ENCODE results near the gene MYH9. TPM values are rescaled to one million over a fixed set of nuclear protein-coding genes. Genes with fewer than 3 reads are reported as not detected.
"Not testable (repeated sequence)": the region's sequence is repeated elsewhere in the genome, so short reads cannot be mapped to it uniquely, and the experiment has no call there.

Gene MYH9
- total RNA-seq, 2 donors from 2014 or later: 831 to 938 TPM

GRCh38 chr22:36253523-36254490 lies 134.0 kb downstream of the MYH9 start:
- intact Hi-C loops (cut with DNase I): no loop called here
- DNase-seq (ENCODE audit: low spot score): peak; percentile 74

DNA sequence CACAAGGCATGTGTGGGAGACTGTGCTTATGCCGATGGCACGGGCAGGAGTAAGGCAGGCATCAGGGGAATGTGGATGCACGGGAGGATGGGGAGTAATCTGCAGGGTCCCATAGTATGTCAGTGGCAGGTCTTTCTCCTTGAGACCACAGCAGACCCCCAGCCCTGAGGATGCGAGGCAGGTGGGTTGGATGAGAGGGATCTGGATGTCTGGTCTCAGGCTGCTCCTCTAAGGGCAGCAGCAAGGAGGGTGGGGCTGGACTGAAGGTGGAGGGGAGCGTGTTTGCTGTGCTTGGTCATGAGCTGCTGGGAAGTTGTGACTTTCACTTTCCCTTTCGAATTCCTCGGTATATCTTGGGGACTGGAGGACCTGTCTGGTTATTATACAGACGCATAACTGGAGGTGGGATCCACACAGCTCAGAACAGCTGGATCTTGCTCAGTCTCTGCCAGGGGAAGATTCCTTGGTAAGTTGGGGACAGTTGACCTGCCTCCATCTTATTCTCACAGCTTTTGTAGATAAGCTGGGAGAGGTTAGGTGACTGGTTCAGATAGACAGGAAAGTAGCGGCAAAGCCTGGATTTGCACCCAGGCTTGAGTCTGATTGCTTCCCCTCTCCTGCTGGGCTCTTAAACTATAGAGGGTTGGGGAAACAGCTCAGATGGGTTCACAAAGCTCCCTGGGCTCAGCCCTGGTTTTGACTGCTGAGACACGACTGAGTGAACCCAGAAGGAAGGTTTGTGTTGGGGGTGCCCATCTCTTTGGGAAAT lies 134.8 kb downstream of the MYH9 start, which contains the start of gene APOL1:
Gene APOL1 (plus strand): TSS at position 380 of the 769 bp plus-strand sequence. CDS start 1,823 bp downstream, outside the sequence.
- intact Hi-C loops (cut with DNase I): no loop called here

GRCh38 chr22:36251979-36252608 lies 135.7 kb downstream of the MYH9 start:
- intact Hi-C loops (cut with DNase I); DNase-seq (ENCODE audit: low spot score): not testable (repeated sequence)

More for the DNA sequence above, 134.8 kb downstream of the MYH9 start, which contains the start of gene APOL1:
- peak; percentile 79 for DNase-seq (ENCODE audit: low spot score)

DNA sequence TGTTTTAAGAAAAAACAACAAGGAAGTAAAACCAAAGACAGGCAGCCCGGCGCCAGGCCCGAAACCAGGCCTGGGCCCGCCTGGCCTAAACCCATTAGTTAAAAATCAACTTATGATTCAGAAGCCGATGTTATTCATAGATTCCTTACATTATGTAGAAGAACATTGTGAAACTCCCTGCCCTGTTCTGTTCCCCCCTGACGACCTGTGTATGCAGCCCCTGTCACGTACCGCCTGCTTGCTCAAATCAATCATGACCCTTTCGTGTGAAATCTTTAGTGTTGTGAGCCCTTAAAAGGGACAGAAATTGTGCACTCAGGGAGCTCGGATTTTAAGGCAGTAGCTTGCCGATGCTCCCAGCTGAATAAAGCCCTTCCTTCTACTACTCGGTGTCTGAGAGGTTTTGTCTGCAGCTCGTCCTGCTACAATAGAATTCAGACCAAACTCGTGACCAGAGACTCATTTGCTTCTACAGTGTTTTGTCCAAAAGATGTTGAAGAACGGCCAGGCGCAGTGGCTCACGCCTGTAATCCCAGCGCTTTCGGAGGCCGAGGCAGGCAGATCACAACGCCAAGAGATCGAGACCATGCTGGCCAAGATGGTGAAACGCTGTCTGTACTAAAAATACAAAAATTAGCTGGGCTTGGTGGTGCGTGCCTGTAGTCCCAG lies 137.3 kb downstream of the MYH9 start:
- peak; percentile 53 for DNase-seq (ENCODE audit: low spot score)
- intact Hi-C loops (cut with DNase I): not testable (repeated sequence)

GRCh38 chr22:36249160-36249559 lies 138.6 kb downstream of the MYH9 start:
- DNase-seq (ENCODE audit: low spot score): no peak
- intact Hi-C loops (cut with DNase I): no loop called here

DNA sequence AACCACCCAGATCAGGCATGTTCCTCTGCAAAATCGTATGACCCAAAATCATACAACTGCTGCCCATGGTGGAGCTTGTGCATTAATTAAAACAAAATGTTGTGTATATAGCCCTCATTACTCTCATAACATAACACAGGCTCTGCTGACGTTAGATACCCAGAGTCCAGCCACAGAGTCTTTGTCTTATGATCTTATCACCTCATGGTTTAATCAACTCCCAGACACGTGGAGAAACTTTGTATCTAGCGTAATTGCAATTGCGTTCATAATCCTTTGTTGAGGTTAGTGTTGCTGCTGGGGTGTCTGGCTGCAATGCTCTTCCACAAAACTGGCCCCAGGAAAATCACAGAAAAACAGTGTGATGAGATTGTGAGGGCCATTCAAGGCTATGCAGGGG lies 139.8 kb downstream of the MYH9 start:
- DNase-seq (ENCODE audit: low spot score): no peak
- intact Hi-C loops (cut with DNase I): no loop called here

DNA sequence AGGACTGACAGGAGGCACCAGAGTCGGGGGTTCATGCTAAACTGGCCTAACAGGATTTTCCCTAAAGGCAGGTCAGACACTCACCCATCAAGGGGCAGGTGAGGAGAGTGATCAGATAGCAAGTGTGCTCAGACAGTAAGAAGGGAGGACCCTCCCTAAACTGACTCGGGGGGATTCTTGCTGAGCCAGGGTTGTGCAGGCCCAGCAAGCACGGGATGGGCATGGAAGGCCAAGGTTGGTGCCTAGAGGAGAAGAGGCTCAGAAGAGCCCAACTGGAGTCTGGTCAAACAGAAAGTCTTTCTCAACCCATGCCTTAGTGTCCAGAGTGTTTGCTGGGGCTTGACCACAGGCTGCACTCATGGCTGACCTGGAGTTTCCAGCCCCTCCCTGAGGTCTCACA lies 141.0 kb downstream of the MYH9 start:
- DNase-seq (ENCODE audit: low spot score): no peak
- intact Hi-C loops (cut with DNase I): no loop called here

DNA sequence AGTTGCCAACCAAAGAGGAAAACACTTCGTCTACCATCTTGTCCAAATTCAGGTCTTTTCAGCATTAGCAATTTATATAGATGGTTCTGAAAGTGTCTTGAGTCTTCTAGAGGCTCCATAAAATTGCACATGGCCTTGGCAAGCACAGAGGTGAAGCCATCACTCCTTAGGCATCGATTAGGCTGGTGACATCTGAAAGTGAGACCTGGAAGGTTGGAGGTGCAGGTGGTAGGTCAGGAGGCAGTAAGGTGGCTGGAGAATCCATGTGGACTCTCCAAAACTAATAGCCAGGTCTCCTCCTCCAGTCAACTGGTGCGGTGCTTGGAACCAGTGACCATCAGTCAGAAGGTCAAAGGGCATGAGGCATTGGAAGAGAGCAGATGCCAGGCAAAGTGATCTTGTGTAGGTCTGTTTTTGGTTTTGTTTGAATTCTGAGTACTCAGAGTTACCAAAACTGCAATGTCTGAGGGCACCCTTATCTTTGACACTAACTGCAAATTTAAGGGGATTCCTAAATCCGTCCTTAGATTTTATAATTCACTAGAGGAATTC lies 141.9 kb downstream of the MYH9 start:
- intact Hi-C loops (cut with DNase I): no loop called here
- no peak for DNase-seq (ENCODE audit: low spot score)

DNA sequence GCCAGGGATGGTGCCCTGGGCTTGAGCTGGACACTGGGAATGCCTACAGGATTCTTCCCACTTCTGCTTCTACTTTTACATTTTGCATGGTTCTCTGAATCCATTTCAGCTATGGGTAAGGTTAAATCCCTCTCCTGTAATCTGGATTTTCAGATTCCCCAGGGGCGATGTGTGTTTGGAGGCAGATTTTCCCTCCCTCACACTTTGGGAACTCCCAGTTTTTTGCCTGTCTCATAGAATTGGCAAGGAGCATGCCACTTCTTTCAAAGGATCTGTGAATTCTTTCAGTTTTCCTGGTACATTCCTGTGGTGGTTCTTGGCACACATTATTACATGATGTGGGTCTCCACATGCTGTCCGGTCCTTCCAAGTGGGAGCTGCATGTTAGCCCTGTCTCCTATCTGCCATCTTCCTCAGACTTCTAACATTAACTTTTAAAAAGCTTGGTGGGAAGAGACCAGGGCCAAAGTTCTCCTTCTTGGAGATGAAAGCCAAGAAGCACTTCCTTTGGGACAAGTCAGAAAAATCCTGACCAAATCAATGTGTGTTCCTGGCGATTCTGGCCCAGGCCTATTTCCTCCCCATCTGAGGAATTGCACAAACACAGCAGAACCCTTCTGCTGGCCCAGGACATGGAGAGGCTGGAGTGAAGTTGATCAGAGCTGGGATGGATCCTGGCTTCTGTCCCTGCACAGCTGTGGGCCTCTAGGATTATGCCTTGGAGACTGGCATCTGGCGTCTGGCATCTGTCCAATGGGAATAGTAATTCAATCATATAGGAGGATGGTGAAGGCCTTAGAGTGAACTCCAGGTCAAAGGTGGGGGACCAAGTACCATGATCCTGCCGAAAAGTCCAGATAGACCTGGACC lies 143.0 kb downstream of the MYH9 start:
- intact Hi-C loops (cut with DNase I): no loop called here
- DNase-seq (ENCODE audit: low spot score): peak; percentile 83

DNA sequence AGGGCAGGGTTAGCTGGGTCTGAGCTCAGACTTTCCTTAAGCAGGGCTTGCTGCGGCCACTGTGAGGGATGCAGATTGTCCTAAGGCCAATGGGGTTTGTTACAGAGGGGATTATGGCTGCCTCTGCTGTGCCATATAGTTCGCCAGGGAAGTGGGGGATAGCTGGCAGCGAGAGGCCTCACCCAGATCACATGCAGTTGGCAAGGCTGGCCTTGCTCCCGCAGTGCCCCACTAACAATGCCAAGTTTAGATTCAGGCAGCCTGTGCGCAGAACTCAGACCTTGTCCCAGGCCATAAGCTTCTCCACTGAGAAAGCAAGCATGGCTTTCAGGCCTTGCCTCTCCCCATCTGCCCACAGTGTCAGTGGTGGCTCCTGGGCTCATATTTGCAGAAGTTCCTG lies 143.8 kb downstream of the MYH9 start:
- peak; percentile 75 for DNase-seq (ENCODE audit: low spot score)
- intact Hi-C loops (cut with DNase I): no loop called here

- intact Hi-C loops (cut with DNase I): no loop called here
- peak; percentile 94 for DNase-seq (ENCODE audit: low spot score)
Observed at GRCh38 chr22:36239401-36240171, 148.2 kb downstream of the MYH9 start, which contains the start of gene APOL2. APOL2 (minus strand) TSS chr22:36239527; CDS start chr22:36233162, 6,365 bp downstream.

DNA sequence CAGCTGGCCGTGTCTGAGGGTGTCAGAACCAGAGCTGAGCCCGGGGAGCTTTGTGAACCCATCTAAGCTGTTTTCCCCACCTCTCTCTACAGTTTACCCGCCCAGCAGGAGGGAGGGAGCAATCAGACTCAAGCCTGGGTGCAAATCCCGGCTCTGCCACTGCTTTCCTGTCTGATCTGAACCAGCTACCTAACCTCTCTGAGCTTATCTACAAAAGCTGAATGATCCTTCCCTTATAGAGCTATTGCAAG lies 148.7 kb downstream of the MYH9 start:
- intact Hi-C loops (cut with DNase I): no loop called here
- DNase-seq (ENCODE audit: low spot score): no peak

GRCh38 chr22:36238373-36239149 lies 149.2 kb downstream of the MYH9 start:
- intact Hi-C loops (cut with DNase I): no loop called here
- DNase-seq (ENCODE audit: low spot score): no peak

- DNase-seq (ENCODE audit: low spot score): peak; percentile 75
Observed at GRCh38 chr22:36237462-36238372, 150.1 kb downstream of the MYH9 start.

More at GRCh38 chr22:36237462-36238372, 150.1 kb downstream of the MYH9 start:
- intact Hi-C loops (cut with DNase I): no loop called here

Measured in posterior vena cava (tissue), 2 donors.